DOHH2 (cell line): ENCODE results near the gene SHISA8.

Experiments used
- EZH2phosphoT487 ChIP-seq: fragments of 200-600 bp; sonication (generic); IDR thresholded peaks from 2 replicates; pipeline ENCODE4 v1.6.1; 2017; ENCODE audit warnings: borderline replicate concordance, mild to moderate bottlenecking, antibody characterized with exemption, low read length, moderate library complexity, mixed read lengths
- TF ChIP-seq, protein P1 (sequence below): fragments of 200-600 bp; sonication (generic); IDR thresholded peaks from one replicate; pipeline ENCODE4 v1.5.1; 2014; ENCODE audit warnings: antibody characterized with exemption, mild to moderate bottlenecking, low read depth, low read length; ENCODE audit not compliant: poor library complexity, severe bottlenecking

DNA sequence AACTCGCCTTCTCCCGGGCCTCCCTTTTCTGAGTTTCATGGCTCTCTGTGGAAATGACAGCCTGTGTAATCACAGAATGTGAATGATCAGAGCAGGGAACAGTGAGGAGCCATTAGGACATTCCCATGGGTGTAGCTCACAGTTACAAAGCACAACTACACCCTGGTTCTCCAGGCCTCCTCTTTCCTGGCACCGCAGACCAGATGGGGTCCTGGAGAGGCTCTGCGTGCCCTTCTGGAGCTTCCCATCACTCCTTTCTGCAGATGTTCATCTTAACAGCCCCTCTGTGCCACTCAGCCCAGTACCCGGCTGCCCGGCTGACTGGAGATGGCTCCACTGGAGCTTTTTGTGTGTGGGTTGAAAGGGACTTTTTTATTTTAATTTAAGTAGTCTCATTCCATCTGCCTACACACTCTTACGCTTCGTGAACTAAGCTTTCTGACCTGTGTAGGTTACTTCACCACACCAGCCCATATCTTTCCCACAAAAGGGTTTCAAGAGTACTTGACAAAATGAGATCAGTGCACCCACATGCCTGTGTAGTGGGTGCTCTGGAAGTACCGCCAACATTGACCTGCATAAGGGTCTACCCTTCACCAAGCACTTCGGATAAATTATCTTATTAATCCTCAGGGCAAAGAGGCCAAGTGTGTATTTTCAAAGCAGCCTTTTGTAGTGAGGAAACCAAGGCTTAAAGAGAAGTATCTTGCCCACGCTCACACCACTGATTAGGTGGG lies 52.2 kb downstream of the SHISA8 start:
- TF ChIP-seq, protein P1, sequence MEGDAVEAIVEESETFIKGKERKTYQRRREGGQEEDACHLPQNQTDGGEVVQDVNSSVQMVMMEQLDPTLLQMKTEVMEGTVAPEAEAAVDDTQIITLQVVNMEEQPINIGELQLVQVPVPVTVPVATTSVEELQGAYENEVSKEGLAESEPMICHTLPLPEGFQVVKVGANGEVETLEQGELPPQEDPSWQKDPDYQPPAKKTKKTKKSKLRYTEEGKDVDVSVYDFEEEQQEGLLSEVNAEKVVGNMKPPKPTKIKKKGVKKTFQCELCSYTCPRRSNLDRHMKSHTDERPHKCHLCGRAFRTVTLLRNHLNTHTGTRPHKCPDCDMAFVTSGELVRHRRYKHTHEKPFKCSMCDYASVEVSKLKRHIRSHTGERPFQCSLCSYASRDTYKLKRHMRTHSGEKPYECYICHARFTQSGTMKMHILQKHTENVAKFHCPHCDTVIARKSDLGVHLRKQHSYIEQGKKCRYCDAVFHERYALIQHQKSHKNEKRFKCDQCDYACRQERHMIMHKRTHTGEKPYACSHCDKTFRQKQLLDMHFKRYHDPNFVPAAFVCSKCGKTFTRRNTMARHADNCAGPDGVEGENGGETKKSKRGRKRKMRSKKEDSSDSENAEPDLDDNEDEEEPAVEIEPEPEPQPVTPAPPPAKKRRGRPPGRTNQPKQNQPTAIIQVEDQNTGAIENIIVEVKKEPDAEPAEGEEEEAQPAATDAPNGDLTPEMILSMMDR = no peak
- no peak for TF ChIP-seq EZH2phosphoT487
